ENCODE results near the gene PPP1CC.
"Not testable (repeated sequence)": the region's sequence is repeated elsewhere in the genome, so short reads cannot be mapped to it uniquely, and the experiment has no call there.

The PPP1CC gene

DNA sequence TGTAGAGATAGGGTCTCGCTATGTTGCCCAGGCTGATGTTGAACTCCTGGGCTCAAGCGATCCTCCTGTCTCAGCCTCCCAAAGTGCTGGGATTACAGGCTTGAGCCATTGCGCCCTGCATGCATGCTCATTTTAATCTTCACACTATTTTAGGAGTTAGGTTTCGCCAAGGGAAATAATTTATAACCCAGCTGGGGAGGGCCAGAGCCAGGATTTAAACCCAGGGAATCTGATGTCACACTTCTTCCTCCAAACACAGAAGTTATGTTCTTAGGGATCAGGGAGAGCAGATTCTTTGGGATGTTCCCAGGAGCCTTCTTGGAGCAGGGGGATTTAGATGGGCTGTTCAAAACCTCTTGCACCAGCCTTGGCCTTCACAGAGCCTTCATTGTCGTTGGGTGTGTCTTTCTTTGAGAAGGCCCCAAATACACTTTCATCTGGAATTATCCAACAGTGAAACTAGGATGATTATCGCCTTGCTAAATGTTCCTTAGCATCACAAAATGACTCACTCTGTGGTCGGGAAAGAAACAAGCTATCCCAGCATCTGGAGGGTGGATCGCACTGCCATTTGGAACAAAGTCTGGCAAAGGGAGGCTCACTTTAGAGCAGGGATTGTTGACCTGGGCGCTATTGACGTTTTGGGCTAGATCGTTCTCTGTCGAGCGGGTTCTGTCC lies 8.2 kb upstream of the PPP1CC start:
- no peak for DNase-seq

DNA sequence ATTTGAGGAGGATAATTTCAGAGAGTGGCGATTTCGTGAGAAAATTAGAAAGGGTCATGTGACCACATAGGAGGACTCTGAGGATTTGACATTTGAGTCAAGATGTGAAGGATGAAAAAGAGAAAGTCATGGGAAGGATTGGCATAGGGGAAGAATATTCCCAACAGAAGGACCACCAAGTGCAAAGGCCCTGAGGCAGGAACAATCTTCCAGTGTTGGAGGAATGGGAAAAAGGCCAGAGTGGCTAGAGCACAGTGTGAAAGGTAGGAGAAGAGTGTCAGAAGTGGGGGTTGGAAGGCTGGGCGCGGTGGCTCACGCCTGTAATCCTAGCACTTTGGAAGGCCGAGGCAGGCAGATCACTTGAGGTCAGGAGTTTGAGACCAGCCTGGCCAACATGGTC lies 3.9 kb upstream of the PPP1CC start:
- no peak for DNase-seq

- no peak for DNase-seq
Observed at GRCh38 chr12:110745542-110746284, 3.0 kb upstream of the PPP1CC start.

DNA sequence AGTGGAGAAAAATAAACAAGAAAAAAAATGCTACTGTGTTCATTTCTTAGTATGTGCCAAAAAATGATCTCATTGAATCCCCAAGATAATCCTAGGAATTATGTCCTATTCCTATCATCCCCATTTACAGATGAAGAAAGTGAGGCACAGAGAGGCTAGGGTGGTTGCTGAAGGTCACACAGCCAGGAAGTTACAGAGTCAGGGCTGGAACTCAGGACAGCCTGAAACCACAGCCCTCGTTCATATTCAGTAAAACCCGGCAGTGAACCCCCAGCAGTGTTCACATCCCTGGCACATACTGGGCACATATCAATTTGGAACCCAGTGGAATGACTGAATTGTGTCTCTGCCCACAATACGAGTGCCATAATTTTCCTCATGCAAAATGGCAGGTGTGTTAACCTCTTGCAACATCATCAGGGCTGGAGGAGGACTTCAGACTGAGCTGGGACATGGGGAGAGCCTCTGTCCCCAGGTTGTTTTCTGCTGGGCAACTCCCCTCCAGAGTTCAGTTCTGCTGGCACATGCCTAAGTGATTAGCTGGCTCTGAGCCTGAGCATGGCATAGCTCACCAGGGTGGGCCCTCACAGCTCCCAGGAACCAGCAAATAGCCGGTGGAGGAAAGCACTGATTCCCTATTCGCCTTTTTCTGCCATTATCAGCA lies 2.0 kb upstream of the PPP1CC start:
- no peak for DNase-seq

DNA sequence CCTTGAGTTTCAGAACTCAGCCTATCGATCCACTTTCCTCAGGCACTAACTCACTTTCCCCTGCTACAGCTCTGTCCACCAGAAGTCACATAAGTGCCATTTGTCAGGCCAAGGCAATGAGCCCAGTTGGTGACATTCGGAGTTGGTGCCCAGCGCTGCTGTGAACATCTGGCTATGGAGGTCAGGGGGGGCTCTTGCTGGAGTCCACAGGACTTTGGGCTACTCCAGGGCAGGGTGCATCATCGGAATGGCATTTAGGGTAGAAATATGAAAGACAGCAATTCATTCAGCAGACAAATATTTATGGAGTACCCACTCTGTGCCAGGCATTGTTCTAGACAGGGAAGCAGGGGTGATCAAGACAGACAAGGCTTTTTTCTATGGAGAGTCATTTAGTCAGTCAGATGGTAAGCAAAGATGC lies 1.5 kb upstream of the PPP1CC start:
- DNase-seq = no peak

- DNase-seq = no peak
Observed at GRCh38 chr12:110743571-110744093, 941 bp upstream of the PPP1CC start.

DNA sequence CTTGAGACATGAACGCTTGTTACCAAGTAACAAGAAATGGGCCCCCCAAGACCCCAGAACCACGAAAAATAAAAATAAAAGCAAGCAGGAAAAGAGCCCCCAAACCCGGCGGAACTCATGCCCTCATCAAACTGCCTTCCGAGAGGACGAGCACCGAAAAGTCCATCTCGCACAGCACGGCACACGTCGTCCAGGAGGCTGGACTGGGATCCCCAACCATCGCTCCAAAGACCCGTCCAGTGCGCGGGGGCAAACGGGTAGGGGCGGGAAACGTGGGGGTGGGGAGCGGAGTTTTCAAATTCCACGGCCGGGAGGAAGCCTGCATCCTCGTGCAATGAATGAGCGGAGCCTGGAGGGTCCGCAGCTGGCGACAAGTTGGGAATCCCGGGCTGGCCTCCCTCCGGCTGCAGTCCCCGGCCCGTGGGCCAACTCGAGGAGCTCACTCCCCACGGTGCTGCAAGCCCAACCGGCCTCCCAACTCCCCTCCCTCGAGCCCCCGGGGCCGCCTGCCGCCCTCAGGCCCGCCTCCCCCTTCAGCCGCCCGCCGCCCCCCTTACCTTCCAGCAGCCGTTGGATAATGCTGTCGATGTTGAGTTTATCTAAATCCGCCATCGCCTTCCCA lies 484 bp downstream of the PPP1CC start:
- DNase-seq = no peak

- peak; percentile 23 for DNase-seq
Observed at GRCh38 chr12:110741341-110742095, 1.2 kb downstream of the PPP1CC start.

DNA sequence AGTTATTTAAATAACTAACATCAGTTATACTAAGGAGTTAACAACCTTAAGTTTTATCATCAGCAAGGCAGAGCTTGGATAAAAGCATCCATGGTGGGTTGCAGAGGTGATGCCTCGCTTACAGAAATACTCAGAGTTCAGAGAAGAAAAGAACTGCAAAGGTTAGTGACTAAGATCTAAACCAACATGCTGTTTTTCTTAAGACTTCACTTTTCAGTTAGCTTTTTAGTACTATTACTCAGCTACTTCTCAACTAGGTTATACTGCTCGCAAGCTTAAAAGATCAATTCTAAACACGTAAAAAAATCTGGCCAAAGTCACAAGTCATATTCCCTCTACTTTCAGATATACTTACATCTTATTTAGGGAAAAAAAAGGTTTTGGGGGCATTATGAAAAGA lies 2.8 kb downstream of the PPP1CC start:
- DNase-seq = no peak

DNA sequence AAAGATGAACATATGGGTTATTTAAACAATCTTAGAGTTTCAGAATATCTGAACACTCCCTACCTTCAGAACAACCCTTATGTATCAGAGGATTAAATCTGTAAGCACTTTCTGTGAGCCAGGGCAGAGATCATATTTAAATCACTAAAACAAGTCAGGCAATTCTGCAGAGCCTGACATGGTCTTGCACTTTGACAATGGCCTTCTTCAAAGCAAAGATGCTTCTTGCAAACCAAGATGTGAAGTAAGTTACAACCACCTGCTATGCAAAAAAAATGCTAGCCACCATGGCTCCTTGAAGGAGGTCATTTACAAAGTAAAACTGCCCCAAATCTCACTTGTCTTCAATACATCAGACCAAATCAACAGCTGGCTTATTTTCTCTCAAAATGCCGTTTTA lies 3.2 kb downstream of the PPP1CC start:
- no peak for DNase-seq

DNA sequence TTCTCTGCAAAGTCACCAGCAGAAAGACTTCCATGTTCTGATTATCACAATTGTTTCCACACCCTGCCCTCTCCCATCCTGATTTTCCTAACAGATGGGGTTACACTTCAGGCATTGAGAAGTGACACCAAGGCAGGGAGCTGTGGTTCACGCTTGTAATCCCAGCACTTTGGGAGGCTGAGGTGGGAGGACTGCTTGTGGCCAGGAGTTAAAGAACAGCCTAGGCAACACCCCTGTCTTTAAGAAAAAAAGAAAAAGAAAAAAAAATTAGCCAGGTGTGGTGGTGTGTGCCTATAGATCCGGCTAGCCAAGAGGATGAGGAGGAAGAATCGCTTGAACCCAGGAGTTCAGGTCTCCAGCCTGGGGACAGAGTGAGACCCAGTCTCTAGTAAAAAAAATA lies 5.2 kb downstream of the PPP1CC start:
- no peak for DNase-seq

DNA sequence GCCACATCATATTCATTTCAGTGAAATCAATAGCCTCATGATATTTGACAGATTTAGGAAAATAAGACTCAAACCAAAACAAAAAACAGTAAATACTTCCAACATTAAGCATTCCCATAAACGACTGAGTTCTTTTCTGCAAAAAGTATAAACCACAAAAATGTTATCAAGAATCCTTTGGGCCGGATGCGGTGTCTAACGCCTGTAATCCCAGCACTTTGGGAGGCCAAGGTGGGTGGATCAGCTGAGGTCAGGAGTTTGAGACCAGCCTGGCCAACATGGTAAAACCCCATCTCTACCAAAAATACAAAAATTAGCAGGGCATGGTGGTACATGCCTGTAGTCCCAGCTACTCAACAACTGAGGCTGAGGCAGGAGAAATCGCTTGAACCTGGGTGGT lies 5.7 kb downstream of the PPP1CC start:
- DNase-seq = not testable (repeated sequence)

GRCh38 chr12:110733900-110734299 lies 8.8 kb downstream of the PPP1CC start:
- no peak for DNase-seq

- no peak for DNase-seq
Observed at GRCh38 chr12:110733089-110733715, 9.5 kb downstream of the PPP1CC start.

GRCh38 chr12:110732572-110732971 lies 10.1 kb downstream of the PPP1CC start:
- no peak for DNase-seq

DNA sequence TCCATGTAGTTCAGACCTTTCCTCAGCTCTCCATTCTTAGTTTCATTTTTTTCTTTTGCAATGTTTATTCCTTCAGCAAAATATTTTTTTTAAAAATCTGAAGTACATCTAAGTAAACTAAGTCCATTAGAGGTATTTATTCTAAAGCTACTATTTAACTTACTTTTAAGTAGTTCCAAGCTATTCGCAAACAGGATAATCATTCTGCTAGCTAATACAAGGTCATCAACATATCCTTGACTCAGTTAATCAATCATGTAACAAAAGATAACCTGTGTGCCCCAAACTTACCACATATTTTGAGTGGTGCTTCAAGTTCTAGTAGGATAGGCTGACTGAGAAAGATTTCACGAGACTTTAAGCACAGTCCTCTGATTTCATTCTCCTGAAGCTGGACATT lies 11.2 kb downstream of the PPP1CC start:
- no peak for DNase-seq

DNA sequence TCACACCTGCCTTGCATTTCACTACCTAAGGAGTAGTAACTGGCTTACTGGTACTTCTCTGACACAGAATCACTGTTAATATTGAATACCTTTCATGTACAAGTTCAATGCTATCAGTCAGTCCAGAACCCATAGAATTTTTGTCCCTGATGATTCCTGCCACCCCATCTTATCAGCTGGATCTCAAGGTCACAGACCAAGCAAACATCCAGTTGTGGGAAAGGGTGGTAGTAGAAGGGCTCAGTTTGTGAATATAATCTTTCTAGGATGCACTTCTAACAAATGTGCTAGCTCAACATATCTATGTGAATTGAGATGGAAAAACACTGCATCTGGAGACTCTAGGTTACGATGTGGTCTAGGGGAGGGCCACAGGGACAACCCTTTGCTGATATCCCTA lies 14.1 kb downstream of the PPP1CC start:
- no peak for DNase-seq

DNA sequence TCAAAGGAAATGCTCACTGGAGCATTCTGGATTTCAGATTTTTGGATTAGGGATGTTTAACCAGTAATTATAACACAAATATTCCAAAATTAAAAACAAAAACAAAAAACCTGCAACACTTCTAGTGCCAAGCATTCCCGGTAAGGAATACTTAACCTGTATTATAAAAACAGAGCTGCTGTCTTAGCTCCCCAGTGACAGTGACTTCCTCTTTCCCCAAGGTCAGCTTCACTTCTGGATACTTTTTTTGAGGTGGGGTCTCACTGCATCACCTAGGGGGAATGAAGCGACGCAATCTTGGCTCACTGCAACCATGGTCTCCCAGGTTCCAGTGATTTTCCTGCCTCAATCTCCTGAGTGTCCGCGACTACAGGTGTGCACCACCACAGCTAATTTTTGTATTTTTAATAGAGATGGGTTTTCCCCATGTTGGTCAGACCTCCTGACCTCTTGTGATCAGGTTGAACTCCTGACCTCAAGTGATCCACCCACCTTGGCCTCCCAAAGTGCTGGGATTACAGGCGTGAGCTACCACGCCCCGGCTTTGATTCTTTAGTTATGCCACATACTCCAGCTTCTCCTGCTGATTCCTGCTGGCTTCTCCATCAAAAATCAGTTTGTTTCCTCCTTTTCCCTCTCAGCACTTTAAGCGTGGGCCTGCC lies 15.9 kb downstream of the PPP1CC start:
- DNase-seq = no peak

DNA sequence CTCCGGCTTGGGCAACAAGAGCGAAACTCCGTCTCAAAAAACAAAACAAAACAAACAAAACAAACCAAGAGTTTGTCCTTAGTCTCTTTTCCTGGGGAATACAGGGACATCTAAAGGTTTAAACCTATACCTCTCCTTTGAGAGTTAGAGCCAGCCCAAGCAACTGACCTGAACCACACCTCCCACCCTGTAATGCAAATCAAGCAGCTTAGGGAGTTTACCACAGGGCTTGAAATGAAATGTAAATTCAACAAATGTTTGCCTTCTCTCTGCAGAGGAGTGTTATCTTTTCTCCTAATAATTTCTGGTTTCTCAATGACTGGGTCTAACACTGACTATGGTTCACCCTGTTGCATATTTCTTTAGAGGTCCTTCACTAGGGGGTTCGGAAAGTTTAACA lies 16.7 kb downstream of the PPP1CC start:
- DNase-seq = no peak

DNA sequence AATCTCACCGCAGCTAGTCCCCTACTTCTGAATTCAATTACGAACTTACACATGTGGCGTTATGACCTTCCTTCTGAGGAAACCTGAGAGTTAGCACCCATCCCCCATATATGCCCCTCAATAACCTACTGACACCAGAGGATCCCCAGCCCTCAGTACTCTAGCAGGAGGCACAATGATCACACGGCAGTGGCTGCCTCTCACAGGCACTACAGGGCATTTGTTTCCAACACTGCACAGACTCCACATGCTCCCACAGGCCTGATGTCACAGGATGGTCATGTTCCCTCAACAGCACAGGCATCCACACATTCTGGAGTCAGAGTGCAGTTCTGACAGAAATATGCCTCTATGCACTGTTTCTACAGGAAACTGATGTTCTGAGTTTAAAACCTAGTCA lies 17.4 kb downstream of the PPP1CC start:
- DNase-seq = no peak

- not testable (repeated sequence) for DNase-seq
Observed at GRCh38 chr12:110722892-110723291, 19.8 kb downstream of the PPP1CC start.

GRCh38 chr12:110721570-110721969 lies 21.1 kb downstream of the PPP1CC start:
- no peak for DNase-seq
